Measurements from ENCODE around the gene PLEKHH2.

- TF ChIP-seq CTCF (IDR thresholded peaks at IDR 0.05): no peak
- no peak for TF ChIP-seq POLR2A (IDR thresholded peaks at IDR 0.05)
Measured at GRCh38 chr2:43604674-43605073, 32.4 kb upstream of the PLEKHH2 start.
